Neural progenitor cell (in vitro differentiated cells): ENCODE data around the gene POLN. TPM values are rescaled to one million over a fixed set of nuclear protein-coding genes. Genes with fewer than 3 reads are reported as not detected.
A peak's percentile ranks its signal among the peaks of the same experiment; 100 is the strongest.

ENCODE experiments used
- DNase-seq: peaks from one replicate; pipeline ENCODE4 v3.0.0-alpha.2; 2016; ENCODE audit warnings: low spot score
- H2AFZ ChIP-seq: fragments of 200-600 bp; sonication (generic); replicated peaks from 2 replicates; pipeline ENCODE4 v1.6.1; 2016; ENCODE audit warnings: antibody characterized with exemption
- H3F3A ChIP-seq: fragments of 200-600 bp; sonication (generic); 2 replicates; pipeline ENCODE4 v1.6.1; 2016; ENCODE audit warnings: antibody characterized with exemption, low read depth
- H3K27ac ChIP-seq: fragments of 200-600 bp; sonication (generic); 2 replicates; pipeline ENCODE4 v1.5.1; 2016; ENCODE audit warnings: mild to moderate bottlenecking
- H3K27me3 ChIP-seq: fragments of 200-600 bp; sonication (generic); 2 replicates; pipeline ENCODE4 v1.6.1; 2016; ENCODE audit warnings: mild to moderate bottlenecking, moderate library complexity
- H3K36me3 ChIP-seq: fragments of 200-600 bp; sonication (generic); 2 replicates; pipeline ENCODE4 v1.5.1; 2016
- H3K4me1 ChIP-seq: fragments of 200-600 bp; sonication (generic); 2 replicates; pipeline ENCODE4 v1.6.1; 2016; ENCODE audit warnings: mixed run types
- H3K4me2 ChIP-seq: fragments of 200-600 bp; sonication (generic); 2 replicates; pipeline ENCODE4 v1.6.1; 2016
- H3K4me3 ChIP-seq: fragments of 200-600 bp; sonication (generic); 2 replicates; pipeline ENCODE4 v1.5.1; 2016
- H3K79me2 ChIP-seq: fragments of 200-600 bp; sonication (generic); 2 replicates; pipeline ENCODE4 v1.6.1; 2016; ENCODE audit warnings: low read depth
- H3K9ac ChIP-seq: fragments of 200-600 bp; sonication (generic); 2 replicates; pipeline ENCODE4 v1.6.1; 2016
- H3K9me3 ChIP-seq: fragments of 200-600 bp; sonication (generic); 2 replicates; pipeline ENCODE4 v1.5.1; 2016; ENCODE audit warnings: low read depth
- H4K20me1 ChIP-seq: fragments of 200-600 bp; sonication (generic); 2 replicates; pipeline ENCODE4 v1.6.1; 2016; ENCODE audit warnings: low read depth
- H3K27ac Mint-ChIP-seq: 3 replicates; pipeline ENCODE4 v1.8.0; 2021; ENCODE audit warnings: mixed read lengths
- H3K27me3 Mint-ChIP-seq: 2 replicates; pipeline ENCODE4 v1.8.0; 2022; ENCODE audit warnings: low read depth, mild to moderate bottlenecking, inconsistent platforms, moderate library complexity, mixed read lengths; ENCODE audit not compliant: insufficient read depth
- H3K36me3 Mint-ChIP-seq: 3 replicates; pipeline ENCODE4 v1.8.0; 2021; ENCODE audit warnings: mixed read lengths
- H3K4me1 Mint-ChIP-seq: 3 replicates; pipeline ENCODE4 v1.8.0; 2021; ENCODE audit warnings: mixed read lengths
- H3K4me3 Mint-ChIP-seq: 3 replicates; pipeline ENCODE4 v1.8.0; 2021; ENCODE audit warnings: mild to moderate bottlenecking, moderate library complexity, mixed read lengths
- H3K9me3 Mint-ChIP-seq: 3 replicates; pipeline ENCODE4 v1.8.0; 2020; ENCODE audit warnings: mixed read lengths
- EZH2 ChIP-seq: fragments of 200-600 bp; sonication (generic); IDR thresholded peaks from 2 replicates; pipeline ENCODE4 v1.6.1; 2017; ENCODE audit warnings: antibody characterized with exemption, mild to moderate bottlenecking, moderate library complexity
- EZH2phosphoT487 ChIP-seq: fragments of 200-600 bp; sonication (generic); IDR thresholded peaks from 2 replicates; pipeline ENCODE4 v1.6.1; 2017; ENCODE audit warnings: antibody characterized with exemption
- total RNA-seq: library from RNA; depleted of rRNA; stranded (reverse); fragments of >200 nt; gene quantifications from 2 replicates; pipeline ENCODE4 v1.2.3, GENCODE V29; 2015; ENCODE audit warnings: low replicate concordance
- TF ChIP-seq, protein P1 (sequence below): fragments of 200-600 bp; sonication (generic); IDR thresholded peaks from 2 replicates; pipeline ENCODE4 v1.5.1; 2017; ENCODE audit warnings: antibody characterized with exemption, mild to moderate bottlenecking

The POLN gene
- total RNA-seq, 1 donor from 2014 or later = 1.7 TPM

DNA sequence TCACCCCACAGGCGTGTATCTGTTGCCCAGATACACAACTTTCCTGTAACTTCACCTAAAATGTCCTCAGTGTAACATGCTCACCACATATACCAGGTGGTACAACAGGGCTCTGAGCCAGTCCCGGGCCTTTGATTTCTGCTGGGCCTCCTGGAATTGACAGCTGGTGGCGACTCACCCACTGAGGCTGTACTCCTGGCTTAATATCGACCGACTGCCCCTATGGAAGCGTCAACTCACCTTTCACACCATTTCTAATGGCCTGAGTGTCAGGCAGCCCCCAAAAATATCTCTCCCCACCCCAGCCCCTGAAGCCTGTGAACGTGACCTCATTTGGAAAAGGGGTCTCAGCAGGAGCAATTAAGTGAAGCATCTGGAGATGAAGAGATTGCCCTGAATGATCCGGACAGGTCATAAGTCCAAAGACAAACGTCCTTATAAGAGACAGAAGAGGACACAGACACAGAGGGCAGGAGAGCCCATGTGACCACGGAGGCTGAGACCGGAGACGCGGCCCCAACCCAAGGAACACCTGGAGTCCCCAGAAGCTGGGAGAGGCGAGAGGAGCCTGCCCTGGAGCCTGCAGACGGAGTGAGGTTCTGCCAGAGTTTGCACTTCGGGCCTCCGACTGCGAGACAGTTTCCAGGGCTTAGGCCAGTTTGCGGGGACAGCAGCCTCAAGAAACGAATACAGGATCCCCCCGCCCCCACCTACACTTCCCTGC is 32.6 kb upstream of the POLN start:
- H3K36me3 Mint-ChIP-seq = no peaks in the 10 kb centered on the region
- no peak for DNase-seq

DNA sequence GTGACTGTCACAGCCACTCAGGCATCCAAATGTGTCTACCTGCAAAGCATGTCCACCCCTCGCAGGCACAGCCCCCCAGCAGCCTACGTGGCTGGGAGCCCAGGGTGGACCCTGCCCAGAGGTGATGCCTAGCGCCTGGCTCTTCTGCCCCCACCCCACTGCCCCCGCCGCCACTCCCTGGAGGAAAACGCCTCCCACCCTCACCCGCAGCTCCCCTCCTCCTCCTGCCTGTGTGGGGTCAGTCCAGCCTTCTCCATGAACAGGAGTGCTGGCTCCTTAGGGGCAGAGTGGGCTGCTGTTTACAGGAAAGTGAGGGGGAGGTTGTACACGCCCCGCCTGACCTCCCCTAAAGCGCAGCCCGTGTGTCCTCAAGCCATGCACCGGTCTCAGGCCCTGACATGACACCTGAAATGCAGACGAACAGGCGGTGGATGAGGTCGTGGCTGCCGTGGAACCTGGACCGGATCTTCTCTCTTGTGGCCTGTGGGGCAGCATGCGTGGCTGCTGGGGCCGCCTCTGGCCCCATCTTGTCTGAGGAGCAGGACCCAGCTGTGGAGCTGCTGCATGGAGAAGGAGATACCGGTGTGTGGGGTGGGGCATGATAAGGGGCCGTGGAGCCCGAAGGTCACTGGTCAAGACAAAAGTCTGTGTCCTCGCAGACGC is 31.9 kb upstream of the POLN start:
- H3K9me3 ChIP-seq = no peaks in the 10 kb centered on the region

More for the DNA sequence above, 32.6 kb upstream of the POLN start:
- Histone ChIP-seq H3K4me3 (no peak overlapping the region), H3K27me3 (no peaks in the 10 kb centered on the region), H3K9ac (no peak overlapping the region), H3K4me2 (no peak overlapping the region), H3K36me3 (no peaks in the 10 kb centered on the region), H4K20me1 (no peaks in the 10 kb centered on the region), H3K27ac (no peak overlapping the region), H3K9me3 (no peaks in the 10 kb centered on the region), H3K4me1 (peaks cover 2% of the 10 kb centered on the region), H3K79me2 (no peaks in the 10 kb centered on the region), H3F3A (no peaks in the 10 kb centered on the region), H2AFZ (no peak overlapping the region)
- H3K9me3 Mint-ChIP-seq = no peaks in the 10 kb centered on the region
- no peak overlapping the region for H3K4me3 Mint-ChIP-seq
- H3K27me3 Mint-ChIP-seq = peaks cover 2% of the 10 kb centered on the region
- peaks cover 12% of the 10 kb centered on the region for H3K4me1 Mint-ChIP-seq
- TF ChIP-seq EZH2 (no peak), EZH2phosphoT487 (no peak)
- TF ChIP-seq, protein P1, sequence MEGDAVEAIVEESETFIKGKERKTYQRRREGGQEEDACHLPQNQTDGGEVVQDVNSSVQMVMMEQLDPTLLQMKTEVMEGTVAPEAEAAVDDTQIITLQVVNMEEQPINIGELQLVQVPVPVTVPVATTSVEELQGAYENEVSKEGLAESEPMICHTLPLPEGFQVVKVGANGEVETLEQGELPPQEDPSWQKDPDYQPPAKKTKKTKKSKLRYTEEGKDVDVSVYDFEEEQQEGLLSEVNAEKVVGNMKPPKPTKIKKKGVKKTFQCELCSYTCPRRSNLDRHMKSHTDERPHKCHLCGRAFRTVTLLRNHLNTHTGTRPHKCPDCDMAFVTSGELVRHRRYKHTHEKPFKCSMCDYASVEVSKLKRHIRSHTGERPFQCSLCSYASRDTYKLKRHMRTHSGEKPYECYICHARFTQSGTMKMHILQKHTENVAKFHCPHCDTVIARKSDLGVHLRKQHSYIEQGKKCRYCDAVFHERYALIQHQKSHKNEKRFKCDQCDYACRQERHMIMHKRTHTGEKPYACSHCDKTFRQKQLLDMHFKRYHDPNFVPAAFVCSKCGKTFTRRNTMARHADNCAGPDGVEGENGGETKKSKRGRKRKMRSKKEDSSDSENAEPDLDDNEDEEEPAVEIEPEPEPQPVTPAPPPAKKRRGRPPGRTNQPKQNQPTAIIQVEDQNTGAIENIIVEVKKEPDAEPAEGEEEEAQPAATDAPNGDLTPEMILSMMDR = no peak
- no peak overlapping the region for H3K27ac Mint-ChIP-seq

DNA sequence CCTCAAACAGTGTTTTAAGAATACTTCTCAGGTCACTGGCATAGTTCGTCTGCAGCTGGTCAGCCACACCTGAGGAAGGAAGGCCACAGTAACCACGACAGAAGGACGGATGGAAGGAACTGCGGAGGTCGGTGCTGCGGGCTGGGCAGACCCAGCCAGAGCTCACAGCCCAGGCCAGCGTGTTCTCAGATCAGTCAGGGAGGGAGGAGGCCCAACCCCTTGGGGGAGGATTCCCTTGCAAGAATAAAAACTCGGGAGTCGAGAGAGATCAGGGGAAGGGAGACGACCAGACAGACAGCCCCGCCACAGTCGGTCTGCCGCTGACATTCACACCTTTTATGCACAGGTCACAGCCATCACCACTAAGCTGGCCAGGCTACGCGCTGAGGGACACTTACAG is 31.3 kb upstream of the POLN start:
- Histone ChIP-seq H3K9ac (no peak overlapping the region), H3F3A (no peaks in the 10 kb centered on the region), H3K36me3 (no peaks in the 10 kb centered on the region), H3K79me2 (no peaks in the 10 kb centered on the region), H3K27ac (no peak overlapping the region), H3K27me3 (no peaks in the 10 kb centered on the region), H3K4me3 (no peak overlapping the region), H3K4me2 (no peak overlapping the region), H4K20me1 (no peaks in the 10 kb centered on the region), H3K4me1 (peaks cover 10% of the 10 kb centered on the region), H2AFZ (no peak overlapping the region), H3K9me3 (no peaks in the 10 kb centered on the region)
- Mint-ChIP-seq H3K9me3 (no peaks in the 10 kb centered on the region), H3K27ac (peak overlapping the region; percentile 81), H3K4me3 (no peak overlapping the region), H3K27me3 (peaks cover 2% of the 10 kb centered on the region), H3K36me3 (no peaks in the 10 kb centered on the region), H3K4me1 (peaks cover 20% of the 10 kb centered on the region)
- no peak for DNase-seq
- TF ChIP-seq EZH2 = no peak
- TF ChIP-seq, protein P1 = no peak
- no peak for TF ChIP-seq EZH2phosphoT487

More for the DNA sequence above, 31.9 kb upstream of the POLN start:
- no peak overlapping the region for H3K4me3 ChIP-seq
- TF ChIP-seq, protein P1 = no peak
- no peak for TF ChIP-seq EZH2phosphoT487
- no peak for TF ChIP-seq EZH2
- H3K9me3 Mint-ChIP-seq = no peaks in the 10 kb centered on the region
- no peak for DNase-seq
- peaks cover 9% of the 10 kb centered on the region for H3K4me1 ChIP-seq
- peaks cover 2% of the 10 kb centered on the region for H3K27me3 Mint-ChIP-seq
- no peak overlapping the region for H3K27ac ChIP-seq
- H4K20me1 ChIP-seq = no peaks in the 10 kb centered on the region
- no peaks in the 10 kb centered on the region for H3F3A ChIP-seq
- no peaks in the 10 kb centered on the region for H3K27me3 ChIP-seq
- no peak overlapping the region for H3K4me2 ChIP-seq
- no peaks in the 10 kb centered on the region for H3K36me3 Mint-ChIP-seq
- peaks cover 19% of the 10 kb centered on the region for H3K4me1 Mint-ChIP-seq
- H3K36me3 ChIP-seq = no peaks in the 10 kb centered on the region
- H3K27ac Mint-ChIP-seq = no peak overlapping the region
- H3K4me3 Mint-ChIP-seq = no peak overlapping the region
- H3K79me2 ChIP-seq = no peaks in the 10 kb centered on the region
- no peak overlapping the region for H2AFZ ChIP-seq
- H3K9ac ChIP-seq = no peak overlapping the region
